Activated naive CD8-positive, alpha-beta T cell treated with anti-CD3 and anti-CD28 coated beads for 36 hours (primary cell): Measurements from ENCODE around the gene ASXL2. TPM values are rescaled to one million over a fixed set of nuclear protein-coding genes. Genes with fewer than 3 reads are reported as not detected.
"Not testable (repeated sequence)": the region's sequence is repeated elsewhere in the genome, so short reads cannot be mapped to it uniquely, and the experiment has no call there.

Experiments used
- DNase-seq: peaks from one replicate; pipeline ENCODE4 v3.0.0; 2021
- H3K27ac Mint-ChIP-seq: one replicate; pipeline ENCODE4 v1.8.0; 2022; ENCODE audit warnings: mild to moderate bottlenecking, moderate library complexity, mixed read lengths
- H3K27me3 Mint-ChIP-seq: one replicate; pipeline ENCODE4 v1.8.0; 2022; ENCODE audit warnings: mild to moderate bottlenecking, mixed read lengths
- H3K36me3 Mint-ChIP-seq: one replicate; pipeline ENCODE4 v1.8.0; 2021; ENCODE audit warnings: mild to moderate bottlenecking, mixed read lengths
- H3K4me1 Mint-ChIP-seq: one replicate; pipeline ENCODE4 v1.8.0; 2021; ENCODE audit warnings: mixed read lengths
- H3K4me3 Mint-ChIP-seq: one replicate; pipeline ENCODE4 v1.8.0; 2022; ENCODE audit warnings: mild to moderate bottlenecking, moderate library complexity, mixed read lengths
- H3K9me3 Mint-ChIP-seq: one replicate; pipeline ENCODE4 v1.8.0; 2022; ENCODE audit warnings: mixed read lengths
- total RNA-seq, 2 experiments: library from RNA; stranded (reverse); gene quantifications; one replicate each; pipeline ENCODE4 v1.2.3, GENCODE V29; 2021

Gene ASXL2
- total RNA-seq, 2 experiments from 2014 or later = 36.2 to 39.6 TPM

DNA sequence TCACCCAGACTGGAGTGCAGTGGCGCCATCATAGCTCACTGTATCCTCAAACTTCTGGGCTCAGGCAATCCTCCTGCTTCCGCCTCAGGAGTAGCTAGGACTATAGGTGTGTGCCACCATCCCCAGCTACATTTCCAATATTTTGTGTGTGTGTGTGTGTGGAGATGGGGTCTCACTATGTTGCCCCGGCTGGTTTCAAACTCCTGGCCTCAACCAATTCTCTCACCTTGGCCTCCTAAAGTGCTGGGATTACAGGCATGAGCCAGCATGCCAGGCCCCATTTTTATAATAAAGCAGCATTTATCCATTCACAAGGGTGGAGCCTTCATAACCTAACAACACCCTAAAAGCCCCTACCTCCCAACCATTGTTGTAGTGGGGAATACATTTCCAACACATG is 152.4 kb downstream of the ASXL2 start:
- Mint-ChIP-seq H3K4me1 (peaks cover 3% of the 10 kb centered on the region), H3K27me3 (peaks cover 3% of the 10 kb centered on the region), H3K4me3 (no peak overlapping the region), H3K36me3 (no peaks in the 10 kb centered on the region), H3K9me3 (no peaks in the 10 kb centered on the region), H3K27ac (no peak overlapping the region)
- no peak for DNase-seq

DNA sequence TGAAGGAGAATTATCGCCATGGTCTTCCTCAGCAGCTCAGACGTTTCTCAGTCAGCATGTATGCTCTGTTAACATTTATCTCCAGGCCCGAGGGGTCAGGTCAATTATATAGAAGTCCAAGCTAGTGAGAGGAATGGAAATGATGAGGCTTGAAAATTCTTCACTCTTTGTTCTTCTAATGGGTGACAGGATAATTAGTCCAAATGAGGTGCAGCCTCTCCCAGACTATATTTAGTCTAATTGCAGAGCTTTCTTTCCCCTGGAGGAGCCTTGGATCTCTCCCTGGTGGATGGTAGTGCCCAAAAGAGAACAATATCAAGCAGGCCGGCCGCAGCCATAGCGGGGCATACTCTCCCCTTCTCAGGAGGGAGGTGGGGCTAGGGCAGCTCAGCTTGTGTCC is 153.5 kb downstream of the ASXL2 start:
- peaks cover 3% of the 10 kb centered on the region for H3K27me3 Mint-ChIP-seq
- DNase-seq = no peak
- no peak overlapping the region for H3K27ac Mint-ChIP-seq
- no peak overlapping the region for H3K4me3 Mint-ChIP-seq
- peaks cover 3% of the 10 kb centered on the region for H3K4me1 Mint-ChIP-seq
- H3K36me3 Mint-ChIP-seq = no peaks in the 10 kb centered on the region
- H3K9me3 Mint-ChIP-seq = no peaks in the 10 kb centered on the region

DNA sequence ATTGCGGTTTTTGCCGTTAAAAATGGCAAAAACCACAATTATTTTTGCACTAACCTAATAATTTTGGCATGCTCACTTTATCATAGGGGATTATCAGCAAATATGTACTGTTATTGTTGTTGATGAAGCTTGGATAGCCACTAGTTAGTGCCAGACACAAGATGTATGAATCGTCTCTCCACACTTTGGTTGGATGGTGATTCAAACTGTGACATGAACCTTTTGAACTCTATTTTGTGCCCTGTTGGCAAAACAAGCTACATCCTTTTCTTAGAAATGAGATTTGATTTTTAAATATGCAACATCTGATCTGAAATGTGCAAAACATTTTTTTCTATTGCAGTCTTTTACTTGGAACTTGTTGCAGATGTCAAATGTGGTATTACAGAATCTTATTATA is 156.1 kb downstream of the ASXL2 start:
- Mint-ChIP-seq H3K4me3 (no peak overlapping the region), H3K4me1 (peaks cover 6% of the 10 kb centered on the region), H3K27ac (no peak overlapping the region), H3K9me3 (no peaks in the 10 kb centered on the region), H3K27me3 (peaks cover 3% of the 10 kb centered on the region), H3K36me3 (no peaks in the 10 kb centered on the region)
- no peak for DNase-seq

DNA sequence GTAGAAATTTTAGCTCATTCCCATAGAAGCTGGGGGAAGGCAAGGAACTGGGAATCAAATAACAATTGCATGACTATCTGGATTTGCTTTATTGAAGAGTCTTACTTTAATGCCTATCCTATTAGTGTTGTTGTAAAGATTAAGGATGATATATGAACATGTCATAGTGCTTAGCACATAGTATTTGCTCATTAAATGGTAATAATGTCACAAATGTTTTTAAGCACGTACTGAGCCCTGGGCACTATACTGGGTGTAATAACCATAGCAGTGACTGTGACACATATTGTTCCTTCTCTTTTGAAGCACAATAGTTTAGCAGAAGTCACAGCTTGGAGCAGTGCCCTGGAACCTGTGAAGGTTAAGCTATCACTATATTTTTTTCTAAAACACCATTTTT is 157.7 kb downstream of the ASXL2 start:
- Mint-ChIP-seq H3K9me3 (no peaks in the 10 kb centered on the region), H3K27ac (no peak overlapping the region), H3K4me3 (no peak overlapping the region), H3K4me1 (peaks cover 4% of the 10 kb centered on the region), H3K27me3 (peaks cover 3% of the 10 kb centered on the region), H3K36me3 (no peaks in the 10 kb centered on the region)
- DNase-seq = no peak

DNA sequence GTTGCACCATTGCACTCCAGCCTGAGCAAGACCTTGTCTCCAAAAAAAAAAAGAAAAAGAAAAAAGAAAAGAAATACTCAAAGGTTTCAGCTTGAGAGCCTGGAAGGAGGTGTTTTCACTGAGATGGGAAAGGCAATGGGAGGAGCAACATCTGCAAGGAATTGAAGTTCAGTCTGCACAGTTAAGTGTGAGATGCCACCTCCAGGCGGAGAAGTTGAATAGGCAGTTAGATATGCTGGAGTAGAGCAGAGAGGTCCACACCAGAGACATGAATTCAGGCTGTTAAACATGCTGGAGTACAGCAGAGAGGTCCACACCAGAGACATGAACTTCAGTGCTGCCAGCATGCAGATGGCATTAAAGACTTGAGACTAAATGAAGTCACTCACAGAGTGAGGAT is 163.5 kb downstream of the ASXL2 start:
- Mint-ChIP-seq H3K4me1 (peaks cover 10% of the 10 kb centered on the region), H3K9me3 (no peaks in the 10 kb centered on the region), H3K27ac (no peak overlapping the region), H3K27me3 (peaks cover 16% of the 10 kb centered on the region), H3K36me3 (no peaks in the 10 kb centered on the region), H3K4me3 (no peak overlapping the region)
- no peak for DNase-seq

DNA sequence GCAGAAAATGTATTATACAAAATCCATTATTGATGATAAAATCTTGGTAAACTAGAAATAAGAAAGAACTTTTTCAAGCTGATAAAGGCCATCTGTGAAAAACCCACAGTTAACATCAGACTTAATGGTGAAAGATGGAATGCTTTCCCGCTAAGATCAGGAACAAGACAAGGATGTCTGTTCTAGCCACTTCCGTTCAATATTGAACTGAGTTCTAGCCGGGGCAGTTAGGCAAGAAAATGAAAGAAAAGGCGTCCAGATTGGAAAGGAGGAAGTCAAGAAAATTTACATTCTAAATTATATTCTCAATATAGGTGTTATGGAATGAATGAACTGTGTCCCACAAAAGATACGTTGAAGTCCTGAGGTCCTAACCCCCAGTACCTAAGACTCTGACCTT is 165.8 kb downstream of the ASXL2 start:
- H3K4me1 Mint-ChIP-seq = peaks cover 6% of the 10 kb centered on the region
- no peak overlapping the region for H3K4me3 Mint-ChIP-seq
- no peak for DNase-seq
- H3K9me3 Mint-ChIP-seq = no peaks in the 10 kb centered on the region
- no peak overlapping the region for H3K27ac Mint-ChIP-seq
- H3K36me3 Mint-ChIP-seq = no peaks in the 10 kb centered on the region
- peaks cover 24% of the 10 kb centered on the region for H3K27me3 Mint-ChIP-seq

DNA sequence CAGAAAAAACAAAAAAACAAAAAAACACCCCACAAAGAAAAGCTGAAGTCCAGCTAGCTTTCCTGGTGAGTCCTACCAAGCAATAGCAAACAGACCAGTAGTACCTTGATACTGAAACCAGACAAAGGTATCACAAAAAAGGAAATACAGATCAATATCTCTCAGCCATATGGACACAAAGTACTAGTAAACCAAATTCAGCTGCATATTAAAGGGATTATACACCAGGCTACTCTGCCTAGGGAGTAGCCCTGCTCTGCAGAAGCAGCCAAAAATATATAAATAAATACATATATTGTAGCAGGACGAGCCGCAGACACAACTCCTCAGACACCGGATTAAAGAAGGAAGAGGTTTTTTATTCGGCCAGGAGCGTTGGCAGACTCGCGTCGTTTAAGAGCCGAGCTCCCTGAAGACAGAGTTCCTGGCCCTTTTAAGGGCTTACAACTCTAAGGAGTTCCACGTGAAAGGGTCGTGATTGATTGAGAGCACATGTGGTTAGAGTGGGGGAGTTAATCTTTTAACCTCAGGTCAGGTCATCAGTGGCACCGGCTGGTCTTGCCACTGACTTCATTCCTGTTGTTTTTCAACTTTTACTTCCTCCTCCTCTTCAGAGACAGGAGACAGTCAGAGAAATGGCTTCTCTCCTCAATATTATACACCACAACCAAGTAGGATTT is 166.5 kb downstream of the ASXL2 start:
- H3K27ac Mint-ChIP-seq = peak overlapping the region; percentile 1
- no peak for DNase-seq
- H3K4me3 Mint-ChIP-seq = peak overlapping the region; percentile 20

DNA sequence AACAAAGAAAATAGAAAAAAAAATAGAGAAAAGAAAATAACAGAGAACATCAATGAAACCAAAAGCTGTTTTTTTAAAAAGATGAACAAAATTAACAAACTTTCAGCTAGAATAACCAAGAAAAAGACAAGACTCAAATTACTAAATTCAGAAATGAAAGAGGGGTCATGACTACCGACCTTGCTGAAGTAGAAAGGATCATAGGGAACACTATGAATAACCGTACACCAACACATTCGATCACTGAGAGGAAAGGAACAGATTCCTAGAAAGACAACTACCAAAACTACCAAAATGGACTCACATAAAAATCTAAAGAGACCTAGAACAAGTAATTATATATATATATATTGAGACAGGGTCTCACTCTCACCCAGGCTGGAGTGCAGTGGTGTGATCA is 167.5 kb downstream of the ASXL2 start:
- H3K36me3 Mint-ChIP-seq = no peaks in the 10 kb centered on the region
- H3K27me3 Mint-ChIP-seq = peaks cover 24% of the 10 kb centered on the region
- no peak for DNase-seq
- no peak overlapping the region for H3K4me3 Mint-ChIP-seq
- H3K4me1 Mint-ChIP-seq = peaks cover 6% of the 10 kb centered on the region
- no peak overlapping the region for H3K27ac Mint-ChIP-seq
- no peaks in the 10 kb centered on the region for H3K9me3 Mint-ChIP-seq

More for the DNA sequence above, 166.5 kb downstream of the ASXL2 start:
- Mint-ChIP-seq H3K36me3 (no peaks in the 10 kb centered on the region), H3K27me3 (peaks cover 24% of the 10 kb centered on the region), H3K4me1 (peaks cover 6% of the 10 kb centered on the region), H3K9me3 (no peaks in the 10 kb centered on the region)

DNA sequence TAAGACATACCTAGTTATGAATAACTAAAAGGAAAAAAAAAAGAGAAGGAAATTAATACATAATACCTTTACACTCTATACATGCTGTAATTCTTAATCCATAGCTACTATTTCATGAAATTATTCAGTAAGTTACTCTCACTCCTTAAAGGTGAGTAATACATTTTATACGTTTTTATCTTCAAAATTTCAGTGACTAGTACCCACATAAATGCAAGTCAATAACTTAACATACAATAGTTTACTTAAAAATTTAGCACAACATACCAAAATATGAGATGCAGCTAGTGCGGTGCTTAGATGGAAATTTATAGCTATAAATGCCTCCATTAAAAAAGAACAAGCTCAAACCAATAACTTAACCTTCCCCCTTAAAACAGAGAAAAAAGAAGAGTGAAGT is 168.9 kb downstream of the ASXL2 start:
- H3K27ac Mint-ChIP-seq = no peak overlapping the region
- no peak overlapping the region for H3K4me3 Mint-ChIP-seq
- H3K27me3 Mint-ChIP-seq = peaks cover 24% of the 10 kb centered on the region
- no peaks in the 10 kb centered on the region for H3K36me3 Mint-ChIP-seq
- DNase-seq = no peak
- no peaks in the 10 kb centered on the region for H3K9me3 Mint-ChIP-seq
- peaks cover 6% of the 10 kb centered on the region for H3K4me1 Mint-ChIP-seq

DNA sequence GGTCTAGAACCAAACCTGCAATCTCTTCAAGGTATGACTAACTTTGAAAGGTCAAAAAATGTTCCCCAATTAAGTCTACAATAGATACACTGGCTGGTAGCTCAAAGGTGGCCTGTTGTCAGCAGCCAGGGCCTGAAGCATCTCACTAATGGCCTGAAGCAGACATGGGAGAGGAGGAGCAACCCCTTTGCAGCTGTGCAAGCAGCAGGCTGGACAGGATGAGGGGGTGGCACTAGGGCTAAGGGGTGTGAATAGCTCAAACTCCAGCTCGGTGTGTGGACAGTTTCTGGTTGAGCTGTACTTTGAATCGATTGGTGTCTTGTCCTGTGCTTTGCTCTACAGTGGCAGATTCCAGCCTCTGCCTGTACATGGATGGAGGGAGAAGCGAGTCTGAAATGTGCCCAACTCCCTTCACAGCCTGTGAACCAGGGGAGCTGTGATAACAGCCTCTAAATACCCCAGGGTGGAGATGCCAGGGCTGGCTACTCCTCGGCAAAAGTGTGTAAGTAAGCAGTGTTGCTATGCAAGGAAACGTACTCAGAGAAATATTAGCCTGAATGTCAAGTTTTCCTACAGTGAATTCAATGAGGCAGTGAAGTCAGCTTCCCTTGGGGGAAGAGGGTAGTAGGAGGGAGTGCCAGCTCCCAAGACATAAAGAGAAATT is 170.2 kb downstream of the ASXL2 start:
- Mint-ChIP-seq H3K4me1 (peaks cover 6% of the 10 kb centered on the region), H3K36me3 (no peaks in the 10 kb centered on the region), H3K27me3 (peaks cover 23% of the 10 kb centered on the region), H3K9me3 (no peaks in the 10 kb centered on the region), H3K4me3 (no peak overlapping the region), H3K27ac (no peak overlapping the region)
- no peak for DNase-seq

DNA sequence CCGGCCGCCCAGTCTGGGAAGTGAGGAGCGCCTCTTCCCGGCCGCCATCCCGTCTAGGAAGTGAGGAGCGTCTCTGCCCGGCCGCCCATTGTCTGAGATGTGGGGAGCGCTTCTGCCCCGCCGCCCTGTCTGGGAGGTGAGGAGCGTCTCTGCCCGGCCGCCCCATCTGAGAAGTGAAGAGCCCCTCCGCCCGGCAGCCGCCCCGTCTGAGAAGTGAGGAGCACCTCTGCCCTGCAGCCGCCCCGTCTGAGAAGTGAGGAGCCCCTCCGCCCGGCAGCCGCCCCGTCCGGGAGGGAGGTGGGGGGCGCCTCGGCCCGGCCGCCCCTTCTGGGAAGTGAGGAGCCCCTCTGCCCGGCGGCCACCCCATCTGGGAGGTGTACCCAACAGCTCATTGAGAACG is 172.7 kb downstream of the ASXL2 start:
- DNase-seq, H3K27ac Mint-ChIP-seq, H3K4me3 Mint-ChIP-seq, H3K9me3 Mint-ChIP-seq, H3K4me1 Mint-ChIP-seq, H3K36me3 Mint-ChIP-seq: not testable (repeated sequence)
- H3K27me3 Mint-ChIP-seq = peaks cover 13% of the 10 kb centered on the region

DNA sequence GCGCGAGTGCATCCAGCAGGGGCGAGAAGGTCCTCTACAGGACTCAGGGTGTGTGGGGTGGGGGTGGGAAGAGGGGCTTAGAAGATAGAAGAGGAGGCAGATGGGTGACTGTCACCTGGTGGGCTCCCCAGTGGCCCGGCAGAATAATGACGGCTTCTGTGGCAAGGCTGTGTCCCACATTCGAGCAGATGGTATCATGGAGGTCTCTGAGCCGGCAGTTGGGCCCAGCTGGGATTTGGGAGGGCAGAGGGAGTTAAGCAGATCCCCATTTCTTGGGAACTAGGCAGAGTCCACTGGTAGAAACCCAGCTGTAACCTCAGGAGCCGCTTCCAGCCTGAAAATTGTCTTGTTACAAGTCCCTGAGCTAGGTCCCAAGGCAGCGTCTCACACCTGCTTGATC is 176.5 kb downstream of the ASXL2 start:
- H3K36me3 Mint-ChIP-seq = no peaks in the 10 kb centered on the region
- H3K27me3 Mint-ChIP-seq = no peaks in the 10 kb centered on the region
- no peak overlapping the region for H3K27ac Mint-ChIP-seq
- no peak for DNase-seq
- H3K4me1 Mint-ChIP-seq = peaks cover 2% of the 10 kb centered on the region
- H3K9me3 Mint-ChIP-seq = no peaks in the 10 kb centered on the region
- no peak overlapping the region for H3K4me3 Mint-ChIP-seq

DNA sequence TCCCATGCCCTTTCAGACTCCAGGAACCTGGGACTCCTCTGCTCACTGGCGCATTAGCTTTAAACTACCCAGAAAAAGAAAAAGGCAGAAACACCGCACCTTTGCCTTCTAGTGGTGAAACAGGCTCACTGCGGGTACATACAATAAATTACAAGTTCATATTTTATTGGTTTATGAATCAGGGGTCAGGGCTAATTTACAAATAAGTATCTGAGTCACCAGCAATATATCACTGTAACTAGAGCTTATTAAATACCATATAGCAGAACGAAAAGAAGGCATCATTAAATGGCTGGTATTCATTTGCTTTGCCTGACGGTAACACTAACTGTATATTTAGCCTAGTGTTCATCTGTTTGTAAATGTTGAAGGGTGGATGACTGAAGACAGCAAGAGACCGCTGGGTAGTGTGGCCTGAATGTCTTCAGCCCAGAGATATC is 178.0 kb downstream of the ASXL2 start:
- no peak overlapping the region for H3K4me3 Mint-ChIP-seq
- H3K27ac Mint-ChIP-seq = no peak overlapping the region
- H3K9me3 Mint-ChIP-seq = no peaks in the 10 kb centered on the region
- DNase-seq = no peak
- H3K27me3 Mint-ChIP-seq = no peaks in the 10 kb centered on the region
- no peaks in the 10 kb centered on the region for H3K36me3 Mint-ChIP-seq
- peaks cover 2% of the 10 kb centered on the region for H3K4me1 Mint-ChIP-seq

DNA sequence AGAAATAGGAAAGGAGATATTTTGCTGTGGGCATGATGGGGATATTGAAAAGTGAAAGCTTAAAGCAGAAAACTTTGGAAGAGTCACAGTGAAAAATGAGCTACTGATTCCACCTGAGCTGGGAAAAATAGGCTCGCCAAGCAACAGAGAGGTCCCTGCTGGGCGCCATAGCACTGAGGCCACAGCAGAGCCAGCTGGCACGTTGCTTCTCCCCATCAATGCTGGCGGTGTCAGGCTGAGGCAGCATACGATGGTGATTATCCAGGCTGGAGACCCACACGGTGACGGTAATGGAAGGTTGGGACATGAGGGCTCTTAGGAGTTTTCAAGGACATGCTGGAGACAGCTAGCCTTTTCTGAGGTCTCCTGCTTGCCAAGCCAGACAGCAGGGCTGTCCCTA is 179.1 kb downstream of the ASXL2 start:
- H3K4me1 Mint-ChIP-seq = peaks cover 2% of the 10 kb centered on the region
- H3K9me3 Mint-ChIP-seq = no peaks in the 10 kb centered on the region
- DNase-seq = no peak
- no peaks in the 10 kb centered on the region for H3K36me3 Mint-ChIP-seq
- no peak overlapping the region for H3K27ac Mint-ChIP-seq
- no peaks in the 10 kb centered on the region for H3K27me3 Mint-ChIP-seq
- H3K4me3 Mint-ChIP-seq = no peak overlapping the region

DNA sequence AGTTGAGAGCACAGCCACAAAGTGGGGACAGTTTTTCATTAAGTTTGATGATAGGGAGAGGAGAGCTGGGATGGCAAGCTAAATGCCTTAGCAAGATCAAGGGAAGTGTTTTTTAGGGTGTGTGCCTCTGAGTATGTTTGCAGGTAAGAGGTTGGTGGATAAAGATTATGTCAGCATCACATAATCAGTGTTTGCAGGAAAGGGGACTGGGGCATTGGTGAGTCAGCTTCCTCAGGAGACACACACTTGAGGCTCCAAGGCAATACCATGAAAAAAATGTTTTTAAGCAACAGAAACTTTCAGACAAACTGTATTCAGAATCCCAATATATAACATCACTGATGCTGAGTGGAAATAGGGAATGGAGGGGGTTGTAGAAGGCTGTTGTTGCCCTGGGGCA is 179.5 kb downstream of the ASXL2 start:
- no peak for DNase-seq
- Mint-ChIP-seq H3K27ac (no peak overlapping the region), H3K4me3 (no peak overlapping the region), H3K9me3 (no peaks in the 10 kb centered on the region), H3K4me1 (peaks cover 2% of the 10 kb centered on the region), H3K36me3 (no peaks in the 10 kb centered on the region), H3K27me3 (no peaks in the 10 kb centered on the region)
